ENCODE measurements around the gene OPN3.
"Not testable (repeated sequence)": the region's sequence is repeated elsewhere in the genome, so short reads cannot be mapped to it uniquely, and the experiment has no call there.

Gene OPN3

DNA sequence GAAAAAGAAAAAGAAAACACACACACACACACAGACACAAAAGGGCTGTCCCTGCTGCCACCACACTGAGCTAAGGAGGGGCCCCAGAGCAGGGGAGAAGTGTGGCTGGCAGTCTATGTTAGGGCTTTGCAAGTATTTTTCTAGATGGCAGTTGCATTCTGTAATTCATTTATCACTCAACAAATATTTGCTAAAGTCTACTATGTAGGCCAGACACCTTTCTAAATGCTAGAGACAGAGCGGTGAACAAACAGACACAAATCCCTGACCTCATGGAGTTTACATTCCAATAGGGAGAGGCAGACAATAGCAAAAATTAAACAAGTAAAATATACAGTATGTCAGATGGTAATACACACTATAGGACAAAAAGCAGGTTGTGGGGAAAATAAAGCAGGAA is 32.1 kb upstream of the OPN3 start:
- no peak for DNase-seq (ENCODE audit: low read depth)
- H3K4me3 ChIP-seq (ENCODE audit: low read depth, low read length): no peak overlapping the region
- no peak for TF ChIP-seq POLR2A (IDR thresholded peaks at IDR 0.05; ENCODE audit: extremely low read depth, insufficient read length)
- TF ChIP-seq, protein P1, sequence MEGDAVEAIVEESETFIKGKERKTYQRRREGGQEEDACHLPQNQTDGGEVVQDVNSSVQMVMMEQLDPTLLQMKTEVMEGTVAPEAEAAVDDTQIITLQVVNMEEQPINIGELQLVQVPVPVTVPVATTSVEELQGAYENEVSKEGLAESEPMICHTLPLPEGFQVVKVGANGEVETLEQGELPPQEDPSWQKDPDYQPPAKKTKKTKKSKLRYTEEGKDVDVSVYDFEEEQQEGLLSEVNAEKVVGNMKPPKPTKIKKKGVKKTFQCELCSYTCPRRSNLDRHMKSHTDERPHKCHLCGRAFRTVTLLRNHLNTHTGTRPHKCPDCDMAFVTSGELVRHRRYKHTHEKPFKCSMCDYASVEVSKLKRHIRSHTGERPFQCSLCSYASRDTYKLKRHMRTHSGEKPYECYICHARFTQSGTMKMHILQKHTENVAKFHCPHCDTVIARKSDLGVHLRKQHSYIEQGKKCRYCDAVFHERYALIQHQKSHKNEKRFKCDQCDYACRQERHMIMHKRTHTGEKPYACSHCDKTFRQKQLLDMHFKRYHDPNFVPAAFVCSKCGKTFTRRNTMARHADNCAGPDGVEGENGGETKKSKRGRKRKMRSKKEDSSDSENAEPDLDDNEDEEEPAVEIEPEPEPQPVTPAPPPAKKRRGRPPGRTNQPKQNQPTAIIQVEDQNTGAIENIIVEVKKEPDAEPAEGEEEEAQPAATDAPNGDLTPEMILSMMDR (IDR thresholded peaks at IDR 0.05; ENCODE audit: low read depth, low read length): no peak
- TF ChIP-seq, protein P2, sequence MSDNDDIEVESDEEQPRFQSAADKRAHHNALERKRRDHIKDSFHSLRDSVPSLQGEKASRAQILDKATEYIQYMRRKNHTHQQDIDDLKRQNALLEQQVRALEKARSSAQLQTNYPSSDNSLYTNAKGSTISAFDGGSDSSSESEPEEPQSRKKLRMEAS (IDR thresholded peaks at IDR 0.05; ENCODE audit: low read depth, low read length): no peak
- no peak for TF ChIP-seq MYC (IDR thresholded peaks at IDR 0.05; ENCODE audit: low read depth, low read length)

DNA sequence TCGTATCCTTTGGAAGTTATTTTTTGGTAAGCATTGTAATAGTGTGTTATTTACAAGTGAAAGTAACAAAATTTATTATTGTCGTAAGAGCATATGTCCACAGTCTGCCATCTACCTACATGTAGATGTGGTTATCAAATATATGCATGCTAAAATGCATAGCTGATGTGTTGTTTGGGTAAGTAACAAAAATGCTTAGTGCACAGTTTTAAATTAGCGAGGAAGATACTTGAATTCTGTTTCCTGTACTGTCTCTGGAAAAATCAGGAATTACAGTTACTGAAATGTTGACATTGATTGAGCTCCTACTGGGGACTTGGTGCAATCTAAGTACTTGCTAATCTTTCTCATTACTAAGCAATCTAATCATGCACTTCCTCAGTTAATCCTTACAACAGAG is 26.2 kb upstream of the OPN3 start:
- no peak for DNase-seq (ENCODE audit: low read depth)
- no peak overlapping the region for H3K4me3 ChIP-seq (ENCODE audit: low read depth, low read length)
- TF ChIP-seq, protein P2 (IDR thresholded peaks at IDR 0.05; ENCODE audit: low read depth, low read length): no peak
- TF ChIP-seq POLR2A (IDR thresholded peaks at IDR 0.05; ENCODE audit: extremely low read depth, insufficient read length) (no peak), MYC (IDR thresholded peaks at IDR 0.05; ENCODE audit: low read depth, low read length) (no peak)
- TF ChIP-seq, protein P1 (IDR thresholded peaks at IDR 0.05; ENCODE audit: low read depth, low read length): no peak

DNA sequence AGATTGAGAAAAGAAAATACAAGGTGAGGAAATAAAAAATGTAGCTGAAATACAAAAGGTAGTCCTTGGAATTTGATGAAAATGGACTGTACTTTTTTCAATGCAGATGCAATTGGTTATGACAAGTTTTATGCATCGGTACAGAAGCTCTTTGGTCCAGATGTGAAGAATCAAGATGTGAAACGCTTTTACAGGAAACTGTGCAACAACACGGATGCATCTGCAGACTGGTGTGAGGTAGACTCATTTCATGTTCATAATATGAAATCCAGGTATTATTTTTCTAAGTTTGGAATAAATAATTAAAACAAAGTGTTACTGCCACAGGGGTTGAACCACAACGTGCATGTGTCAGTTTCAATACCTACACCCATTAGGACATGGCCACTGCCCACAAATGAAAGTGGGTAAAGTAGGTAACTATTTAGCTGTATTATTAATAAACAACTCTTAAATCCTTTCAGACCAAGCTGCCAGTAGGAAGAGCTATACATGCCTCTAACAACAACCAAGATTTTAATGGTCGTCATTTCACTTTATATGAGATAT is 20.3 kb upstream of the OPN3 start:
- DNase-seq (ENCODE audit: low read depth): no peak
- no peak for TF ChIP-seq POLR2A (IDR thresholded peaks at IDR 0.05; ENCODE audit: extremely low read depth, insufficient read length)
- TF ChIP-seq MYC (IDR thresholded peaks at IDR 0.05; ENCODE audit: low read depth, low read length): no peak
- TF ChIP-seq, protein P1 (IDR thresholded peaks at IDR 0.05; ENCODE audit: low read depth, low read length): no peak
- TF ChIP-seq, protein P2 (IDR thresholded peaks at IDR 0.05; ENCODE audit: low read depth, low read length): no peak
- no peak overlapping the region for H3K4me3 ChIP-seq (ENCODE audit: low read depth, low read length)

DNA sequence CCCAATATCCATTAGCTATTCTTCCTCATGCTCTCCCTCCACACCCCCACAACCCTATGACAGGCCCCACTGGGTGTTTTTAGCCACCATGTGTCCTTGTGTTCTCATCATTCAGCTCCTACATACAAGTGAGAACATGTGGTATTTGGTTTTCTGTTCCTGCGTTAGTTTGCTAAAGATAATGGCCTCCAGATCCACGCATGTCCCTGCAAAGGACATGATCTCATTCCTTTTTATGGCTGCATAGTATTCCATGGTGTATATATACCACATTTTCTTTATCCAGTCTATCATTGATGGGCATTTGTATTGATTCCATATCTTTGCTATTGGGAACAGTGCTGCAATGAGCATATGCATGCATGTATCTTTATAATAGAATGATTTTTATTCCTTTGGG is 18.8 kb upstream of the OPN3 start:
- not testable (repeated sequence) for H3K4me3 ChIP-seq (ENCODE audit: low read depth, low read length); DNase-seq (ENCODE audit: low read depth)

DNA sequence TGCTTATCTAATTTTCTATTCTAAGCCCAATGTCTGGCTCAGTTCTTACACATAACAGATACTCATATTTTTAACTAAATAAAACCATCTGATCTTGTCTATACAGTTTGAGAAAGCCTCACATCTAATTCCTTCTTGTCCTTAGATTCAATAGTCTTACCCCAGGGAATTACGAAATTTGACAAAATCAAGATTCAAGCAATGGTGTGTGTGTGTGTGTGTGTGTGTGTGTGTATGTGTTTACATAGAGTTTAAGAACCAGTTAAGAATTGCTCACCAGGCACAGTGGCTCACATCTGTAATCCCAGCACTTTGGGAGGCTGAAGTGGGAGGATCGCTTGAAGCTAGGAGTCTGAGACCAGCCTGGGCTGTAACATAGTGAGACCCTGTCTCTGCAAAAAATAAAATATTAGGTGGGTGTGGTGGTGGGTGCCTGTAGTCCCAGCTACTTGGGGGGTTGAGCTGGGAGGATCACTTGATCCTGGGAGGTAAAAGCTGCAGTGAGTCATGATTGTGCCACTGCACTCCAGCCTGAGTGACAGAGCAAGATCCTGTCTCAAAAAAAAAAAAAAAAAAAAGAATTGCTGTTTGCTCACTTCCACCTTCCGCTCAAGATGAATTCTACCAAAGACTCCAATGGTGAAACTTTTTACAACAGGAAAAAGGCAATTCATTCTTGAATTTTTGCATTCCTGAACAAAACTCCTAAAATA is 18.1 kb upstream of the OPN3 start:
- TF ChIP-seq, protein P2 (IDR thresholded peaks at IDR 0.05; ENCODE audit: low read depth, low read length): no peak
- TF ChIP-seq, protein P1 (IDR thresholded peaks at IDR 0.05; ENCODE audit: low read depth, low read length): no peak
- TF ChIP-seq POLR2A (IDR thresholded peaks at IDR 0.05; ENCODE audit: extremely low read depth, insufficient read length): no peak
- TF ChIP-seq MYC (IDR thresholded peaks at IDR 0.05; ENCODE audit: low read depth, low read length): no peak
- DNase-seq (ENCODE audit: low read depth): no peak
- no peak overlapping the region for H3K4me3 ChIP-seq (ENCODE audit: low read depth, low read length)

DNA sequence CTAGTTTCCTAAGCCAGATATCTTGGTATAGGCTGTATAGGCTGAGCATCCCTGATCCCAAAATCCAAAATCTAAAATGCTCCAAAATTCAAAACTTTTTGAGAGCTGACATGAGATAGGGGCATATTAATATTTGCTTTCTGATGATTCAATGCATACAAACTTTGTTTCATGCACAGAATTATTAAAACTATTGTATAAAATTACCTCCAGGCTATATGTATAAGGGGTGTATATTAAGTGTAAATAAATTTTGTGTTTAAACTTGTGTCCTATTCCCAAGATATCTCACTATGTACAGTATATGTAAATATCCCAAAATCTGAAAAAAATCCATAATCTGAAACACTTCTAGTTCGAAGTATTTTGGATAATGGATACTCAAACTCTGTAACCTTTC is 14.5 kb upstream of the OPN3 start:
- DNase-seq (ENCODE audit: low read depth): no peak
- no peak overlapping the region for H3K4me3 ChIP-seq (ENCODE audit: low read depth, low read length)
- TF ChIP-seq, protein P2 (IDR thresholded peaks at IDR 0.05; ENCODE audit: low read depth, low read length): no peak
- TF ChIP-seq MYC (IDR thresholded peaks at IDR 0.05; ENCODE audit: low read depth, low read length) (no peak), POLR2A (IDR thresholded peaks at IDR 0.05; ENCODE audit: extremely low read depth, insufficient read length) (no peak)
- TF ChIP-seq, protein P1 (IDR thresholded peaks at IDR 0.05; ENCODE audit: low read depth, low read length): no peak

Measured in NB4 (cell line).